HG03025 (cell line): Measurements from ENCODE around the gene KDM4B.

Experiments used
- ATAC-seq: cut with Tn5 transposase; IDR thresholded peaks from one replicate; pipeline ENCODE4 v1.9.1; 2021; ENCODE audit warnings: mild to moderate bottlenecking, moderate library complexity; ENCODE audit not compliant: unreplicated experiment, low FRiP score

KDM4B gene

GRCh38 chr19:5047251-5047935 lies 78.5 kb downstream of the KDM4B start:
- ATAC-seq: no peak

- ATAC-seq: no peak
These were observed 79.3 kb downstream of the KDM4B start for GRCh38 chr19:5048091-5048726.

GRCh38 chr19:5048727-5049553 lies 80.0 kb downstream of the KDM4B start:
- ATAC-seq: no peak

GRCh38 chr19:5049561-5049960 lies 80.6 kb downstream of the KDM4B start:
- ATAC-seq: no peak

- no peak for ATAC-seq
These were observed 81.2 kb downstream of the KDM4B start for GRCh38 chr19:5050067-5050656.

- no peak for ATAC-seq
These were observed 82.0 kb downstream of the KDM4B start for GRCh38 chr19:5050905-5051304.

- no peak for ATAC-seq
These were observed 82.7 kb downstream of the KDM4B start for GRCh38 chr19:5051619-5052018.

- ATAC-seq: no peak
These were observed 83.6 kb downstream of the KDM4B start for GRCh38 chr19:5052515-5052914.

GRCh38 chr19:5052945-5053485 lies 84.1 kb downstream of the KDM4B start:
- no peak for ATAC-seq

GRCh38 chr19:5053661-5054060 lies 84.7 kb downstream of the KDM4B start:
- ATAC-seq: no peak

- ATAC-seq: no peak
These were observed 85.9 kb downstream of the KDM4B start for GRCh38 chr19:5054551-5055456.

- ATAC-seq: no peak
These were observed 86.5 kb downstream of the KDM4B start for GRCh38 chr19:5055457-5055776.

- no peak for ATAC-seq
These were observed 88.9 kb downstream of the KDM4B start for GRCh38 chr19:5057860-5058259.

- no peak for ATAC-seq
These were observed 89.8 kb downstream of the KDM4B start for GRCh38 chr19:5058521-5059212.

GRCh38 chr19:5059213-5059574 lies 90.3 kb downstream of the KDM4B start:
- no peak for ATAC-seq

- ATAC-seq: no peak
These were observed 90.9 kb downstream of the KDM4B start for GRCh38 chr19:5059793-5060192.

- no peak for ATAC-seq
These were observed 93.3 kb downstream of the KDM4B start for GRCh38 chr19:5062195-5062594.

- ATAC-seq: no peak
These were observed 93.9 kb downstream of the KDM4B start for GRCh38 chr19:5062799-5063198.

GRCh38 chr19:5063873-5064645 lies 95.1 kb downstream of the KDM4B start:
- ATAC-seq: no peak
